ENCODE measurements around the gene ADCYAP1R1.

The ADCYAP1R1 gene

DNA sequence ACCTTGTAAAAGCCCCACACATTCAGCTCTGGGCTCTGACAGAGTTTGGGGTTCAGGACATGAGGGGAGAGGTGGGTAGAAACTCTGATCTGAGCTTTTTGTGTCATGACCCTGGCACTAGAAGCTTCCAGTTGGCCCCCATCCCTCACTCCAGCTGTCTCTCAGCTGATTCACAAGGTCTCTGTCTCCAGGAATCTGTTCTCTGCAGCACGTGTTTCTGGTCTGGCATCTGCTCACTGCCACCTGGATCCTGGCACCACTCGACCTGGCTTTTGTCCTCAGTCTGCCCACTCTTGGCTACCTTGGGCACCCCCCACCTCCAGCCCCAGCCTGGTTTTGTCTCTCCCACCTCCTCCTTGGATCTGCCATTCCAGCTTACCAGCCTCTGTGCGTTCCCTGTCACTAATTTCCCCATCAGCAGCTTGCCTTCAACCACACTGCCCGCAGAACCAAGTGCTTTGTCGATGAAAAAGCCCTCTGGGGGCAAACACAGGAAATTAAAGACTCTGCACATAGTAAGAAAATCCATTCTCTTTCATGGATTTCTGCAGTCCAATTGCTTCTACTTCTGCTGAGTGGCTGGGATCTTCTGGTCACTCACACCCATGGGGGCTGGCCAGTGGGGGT, 18.3 kb upstream of the ADCYAP1R1 start:
- DNase-seq (ENCODE audit: extremely low spot score, insufficient read length, low read depth) (no peak), FAIRE-seq (no peak)

DNA sequence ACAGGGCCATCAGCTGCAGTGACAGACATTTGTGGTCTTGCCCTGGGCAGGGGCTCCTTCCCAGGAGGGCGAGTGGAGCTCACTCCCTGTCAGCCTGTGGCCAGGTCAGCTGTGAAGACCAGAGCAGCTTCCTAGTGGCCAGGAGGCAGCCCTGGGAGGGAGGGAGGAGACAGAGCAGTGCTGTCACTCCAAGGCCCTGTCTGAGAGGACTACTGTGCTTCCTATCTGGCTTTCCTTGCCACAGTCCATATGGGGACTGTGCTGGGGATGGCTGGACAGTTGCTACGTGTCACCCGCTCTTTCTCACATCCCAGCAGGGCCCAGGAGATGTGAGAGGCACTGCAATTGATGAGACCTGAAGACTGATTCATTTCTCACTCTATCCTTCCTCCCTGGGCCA, 15.2 kb upstream of the ADCYAP1R1 start:
- no peak for DNase-seq (ENCODE audit: extremely low spot score, insufficient read length, low read depth)
- FAIRE-seq, result no peak

DNA sequence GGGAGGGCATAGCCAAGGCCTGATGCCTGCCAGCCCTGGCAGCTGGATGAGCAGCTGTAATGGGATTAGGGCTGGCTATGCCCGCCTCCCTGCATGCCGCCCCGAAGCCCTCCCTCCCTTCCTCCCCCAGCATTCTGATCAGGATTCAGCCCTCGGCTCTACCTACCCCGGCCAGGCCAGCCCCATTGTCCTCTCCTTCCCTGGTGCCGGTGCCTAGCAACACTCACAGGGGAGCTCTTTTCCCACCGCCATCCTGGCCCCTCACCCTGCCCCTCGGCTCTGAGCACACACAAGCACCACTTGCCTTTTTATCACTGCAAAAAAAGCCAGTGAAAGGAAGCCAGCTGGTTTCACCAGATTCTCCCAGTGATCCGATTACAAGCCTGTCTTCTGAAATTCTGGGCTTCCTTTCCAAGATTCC, 9.0 kb upstream of the ADCYAP1R1 start:
- DNase-seq (ENCODE audit: extremely low spot score, insufficient read length, low read depth) (no peak), FAIRE-seq (no peak)

DNA sequence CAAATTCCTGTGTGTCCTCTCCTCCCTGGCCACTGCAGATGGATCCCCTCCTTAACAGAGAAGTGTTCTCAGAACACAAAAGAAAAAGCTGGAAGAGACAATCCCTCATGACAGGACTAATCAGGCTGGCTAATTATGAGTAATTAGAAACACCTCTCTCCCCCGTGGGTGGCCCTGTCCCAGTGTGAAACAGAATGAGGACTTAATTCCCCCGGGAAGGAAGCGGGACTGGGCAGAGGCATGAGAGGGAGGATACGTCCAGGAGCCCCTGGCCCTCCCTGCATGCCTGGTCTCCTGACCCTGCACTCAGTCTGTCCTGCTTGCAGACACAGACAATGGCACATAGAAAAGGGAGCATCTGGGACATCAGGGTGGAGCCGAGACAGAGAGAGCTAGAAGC, 7.6 kb upstream of the ADCYAP1R1 start:
- FAIRE-seq, result no peak
- no peak for DNase-seq (ENCODE audit: extremely low spot score, insufficient read length, low read depth)

DNA sequence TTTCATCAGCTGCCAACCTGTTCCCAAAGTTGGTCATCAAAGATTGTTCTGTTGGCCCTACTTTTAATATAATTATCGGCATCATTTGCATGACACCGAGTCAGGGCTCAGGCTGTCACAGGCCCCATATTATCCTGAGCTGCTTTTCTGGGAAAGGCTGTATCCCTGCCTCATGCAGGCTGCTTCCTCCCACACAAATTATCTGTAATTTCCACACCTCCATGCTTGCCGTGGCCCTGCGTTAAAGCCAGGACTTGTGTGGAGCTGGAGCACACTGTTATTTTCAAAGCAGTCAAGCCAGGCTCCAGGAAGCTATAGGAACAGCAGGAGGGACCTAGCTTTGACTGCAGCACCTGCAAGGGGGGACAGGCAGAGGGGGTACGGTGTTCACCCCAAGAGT, 5.4 kb upstream of the ADCYAP1R1 start:
- FAIRE-seq (no peak), DNase-seq (ENCODE audit: extremely low spot score, insufficient read length, low read depth) (no peak)

DNA sequence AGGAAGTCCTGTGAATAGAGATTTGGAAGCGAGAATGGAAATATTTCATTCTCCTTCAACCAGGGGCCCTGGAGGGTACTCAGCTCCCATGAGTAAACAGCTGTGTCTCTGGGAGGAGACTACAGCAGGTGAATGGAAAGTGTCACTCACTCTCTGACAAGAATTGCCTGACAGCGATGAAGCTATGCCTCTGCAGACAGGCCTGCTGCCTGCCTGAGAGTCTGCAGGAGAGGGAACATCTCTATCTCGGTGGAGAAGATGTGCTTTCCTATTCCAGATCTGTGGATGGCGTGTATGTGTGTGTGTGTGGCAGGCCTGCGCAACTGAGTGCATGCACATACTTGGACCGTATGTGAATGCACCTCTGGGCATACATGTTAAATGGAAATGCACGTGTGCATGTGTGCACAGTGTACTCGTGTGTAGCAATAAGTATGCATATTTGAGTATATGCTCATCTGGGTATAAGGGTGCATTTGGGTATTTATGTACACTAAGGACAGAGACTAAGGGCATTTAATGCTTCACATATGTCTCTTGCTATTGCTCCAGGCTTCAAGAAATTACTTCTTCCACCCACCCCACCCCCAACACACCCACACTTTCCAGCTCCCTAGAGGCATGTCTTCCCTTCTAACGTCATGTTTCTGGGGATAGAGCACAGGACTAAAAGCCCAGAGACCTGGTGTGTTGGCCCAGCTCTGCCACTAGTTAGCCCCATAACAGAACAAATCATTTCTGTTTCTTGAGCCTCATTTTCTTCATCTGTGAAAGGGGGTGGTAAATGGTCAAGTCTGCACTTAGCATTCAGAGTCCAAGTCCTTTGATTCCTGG, 4.6 kb upstream of the ADCYAP1R1 start:
- DNase-seq (ENCODE audit: extremely low spot score, insufficient read length, low read depth), result no peak
- no peak for FAIRE-seq

DNA sequence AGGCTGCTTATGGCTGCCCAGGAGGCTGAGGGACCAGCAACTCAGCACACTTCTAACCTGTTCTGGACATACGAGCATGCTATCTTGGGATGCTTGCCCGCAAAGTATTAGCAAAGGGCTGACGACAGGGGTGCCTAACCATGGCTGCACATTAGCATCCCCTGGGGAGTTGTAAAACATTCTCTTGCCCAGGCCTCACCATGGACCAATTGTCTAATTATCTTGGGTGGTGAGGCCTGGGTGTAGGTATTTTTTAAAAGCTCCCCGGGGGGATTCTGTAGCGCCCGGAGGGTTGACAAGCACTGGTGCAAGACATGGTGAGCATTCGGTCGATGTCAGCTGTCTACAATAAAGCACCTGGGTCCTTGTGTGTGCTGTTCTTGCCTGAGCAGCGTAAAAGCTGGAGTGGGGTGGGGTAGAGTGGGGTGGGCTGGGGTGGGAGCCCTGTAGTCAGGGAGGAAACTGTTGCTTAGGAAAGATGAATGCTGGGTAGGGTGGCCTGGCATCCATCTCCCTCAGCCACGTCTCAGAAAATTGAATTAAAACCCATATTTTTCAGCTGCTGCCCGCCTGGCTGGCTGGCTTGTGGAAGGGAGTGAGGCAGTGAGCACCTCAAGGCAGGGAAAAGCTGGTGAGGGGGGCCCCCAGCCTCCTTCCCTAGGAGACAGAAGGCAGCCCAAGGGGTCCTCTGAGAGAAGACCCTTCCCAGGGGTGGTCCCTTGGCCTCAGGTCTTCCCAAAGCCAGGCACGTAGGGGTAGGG, 2.9 kb upstream of the ADCYAP1R1 start:
- no peak for FAIRE-seq
- no peak for DNase-seq (ENCODE audit: extremely low spot score, insufficient read length, low read depth)

DNA sequence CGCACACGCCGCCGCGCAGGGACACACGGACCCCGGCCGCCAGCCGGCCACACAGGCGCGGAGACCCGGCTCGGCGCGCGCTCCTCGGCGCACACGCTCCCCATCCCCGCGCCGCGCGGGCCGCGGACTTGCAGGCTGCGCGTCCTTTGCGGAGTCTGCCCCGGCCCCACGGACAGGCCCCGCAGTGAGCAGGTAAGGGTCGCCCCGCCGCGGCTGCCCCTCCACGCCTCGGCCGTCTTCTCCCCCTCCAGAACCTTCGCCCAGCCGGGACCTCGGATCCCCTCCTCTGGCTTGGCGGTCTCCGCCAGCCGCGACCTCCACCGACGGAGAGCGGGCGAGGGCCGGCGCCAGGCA, 356 bp downstream of the ADCYAP1R1 start:
- no peak for DNase-seq (ENCODE audit: extremely low spot score, insufficient read length, low read depth)
- no peak for FAIRE-seq

DNA sequence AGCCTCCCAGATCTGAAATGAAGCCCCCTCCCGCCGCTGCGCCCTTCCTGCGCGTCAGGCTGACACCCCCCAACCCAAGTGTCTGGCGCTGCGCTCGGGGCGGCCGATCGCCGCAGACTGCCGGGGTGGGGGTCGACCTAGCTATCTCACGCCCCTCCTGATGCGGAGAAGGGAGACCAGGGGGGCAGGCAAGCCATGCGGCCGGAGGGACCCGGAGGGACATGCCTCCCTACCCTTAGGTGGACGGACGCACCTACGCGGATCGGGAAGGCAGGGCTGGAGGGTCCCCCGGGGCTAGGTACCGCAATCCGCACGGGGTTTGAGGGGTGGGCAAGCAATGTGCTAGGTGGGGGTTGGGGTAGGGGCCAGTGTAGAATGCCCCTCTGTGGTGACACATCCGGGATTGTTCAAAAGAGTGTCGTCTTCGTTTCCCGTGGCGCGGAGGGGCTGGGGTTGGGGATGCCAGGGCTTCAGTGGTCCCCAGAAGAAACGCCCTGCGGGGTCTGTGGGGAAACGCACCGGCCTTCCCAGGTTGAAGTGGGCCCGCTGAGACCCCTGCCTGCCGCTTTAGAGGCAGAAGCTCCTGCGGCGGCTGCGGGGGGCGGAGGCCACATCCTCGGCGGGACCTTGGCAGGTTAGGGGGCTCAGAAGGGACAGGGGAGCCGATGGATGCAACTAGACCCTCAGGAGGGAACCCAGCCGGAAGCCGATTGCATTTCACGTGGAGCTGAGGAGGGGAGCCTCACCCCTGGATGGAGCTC, 913 bp downstream of the ADCYAP1R1 start:
- no peak for FAIRE-seq
- DNase-seq (ENCODE audit: extremely low spot score, insufficient read length, low read depth), result no peak

DNA sequence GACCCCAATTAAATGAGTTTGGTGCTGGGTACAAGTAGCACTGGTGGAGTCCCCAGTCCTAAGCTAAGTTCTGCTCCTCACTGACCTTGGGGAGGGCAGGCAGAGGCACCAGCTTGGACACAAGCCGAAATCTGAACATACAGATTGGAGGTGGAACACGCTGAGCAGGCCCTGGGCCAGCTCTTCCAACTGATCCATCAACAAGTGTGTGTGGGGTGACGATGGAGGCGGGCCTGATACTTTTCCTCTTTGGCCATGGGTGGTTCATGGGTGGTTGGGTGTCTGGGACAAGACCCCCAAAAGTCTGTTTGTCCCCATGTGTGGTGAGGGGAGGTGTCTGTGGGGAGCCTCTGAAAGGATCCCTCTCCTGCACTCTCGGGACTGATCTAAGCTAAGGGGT, 1.9 kb downstream of the ADCYAP1R1 start:
- no peak for FAIRE-seq

DNA sequence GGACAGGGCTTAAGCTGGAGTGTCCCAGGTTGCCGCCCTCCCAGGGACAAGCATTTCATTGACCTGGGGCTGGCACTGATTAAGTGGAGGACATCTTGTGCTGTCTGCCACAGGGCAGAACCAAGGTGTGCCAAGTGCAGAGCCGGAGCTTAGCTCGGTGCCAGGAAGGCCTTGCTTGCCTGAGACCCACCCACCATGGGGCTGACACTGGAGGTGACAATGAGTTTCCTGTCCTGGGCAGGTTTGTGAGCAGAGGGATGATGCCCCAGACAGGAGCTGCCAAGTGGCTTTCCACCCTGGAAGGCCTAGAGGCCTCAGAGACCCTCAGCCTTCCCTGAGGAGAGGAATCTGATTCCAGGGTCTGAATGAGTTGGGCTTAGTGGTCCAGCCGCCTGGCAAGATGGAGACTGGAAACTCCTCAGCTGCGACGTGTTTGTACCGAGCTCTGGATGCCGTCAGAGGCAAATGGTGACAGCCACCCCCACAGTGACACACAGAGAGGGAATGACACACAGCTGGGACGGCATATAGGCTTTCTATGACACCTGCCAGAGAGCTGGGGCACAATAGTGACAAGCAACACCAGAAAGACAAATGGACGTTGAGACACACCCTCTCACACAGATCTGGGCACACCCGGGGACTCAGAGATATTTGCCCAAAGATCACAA, 2.6 kb downstream of the ADCYAP1R1 start:
- FAIRE-seq, result no peak
- DNase-seq (ENCODE audit: extremely low spot score, insufficient read length, low read depth), result no peak

More for the DNA sequence above, 1.9 kb downstream of the ADCYAP1R1 start:
- no peak for DNase-seq (ENCODE audit: extremely low spot score, insufficient read length, low read depth)

DNA sequence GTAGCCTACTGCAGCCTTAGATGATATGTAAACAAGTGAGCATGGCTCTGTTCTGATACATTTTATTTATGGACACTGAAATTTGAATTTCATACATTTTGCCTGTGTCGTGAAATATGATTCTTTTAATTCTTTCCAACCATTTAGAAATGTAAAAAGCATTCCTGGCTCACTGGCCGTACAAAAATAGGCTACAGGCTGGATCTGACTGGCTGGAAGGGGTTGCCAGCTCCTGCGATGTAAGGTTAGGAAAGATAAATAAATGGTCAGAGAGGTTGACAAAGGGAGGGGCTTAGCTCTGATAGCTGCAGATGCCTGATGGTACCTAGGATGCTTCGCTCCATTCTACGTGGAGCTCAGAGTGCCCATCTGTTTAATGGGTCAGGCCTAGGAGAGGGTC, 3.4 kb downstream of the ADCYAP1R1 start:
- FAIRE-seq, result no peak
- DNase-seq (ENCODE audit: extremely low spot score, insufficient read length, low read depth), result no peak

DNA sequence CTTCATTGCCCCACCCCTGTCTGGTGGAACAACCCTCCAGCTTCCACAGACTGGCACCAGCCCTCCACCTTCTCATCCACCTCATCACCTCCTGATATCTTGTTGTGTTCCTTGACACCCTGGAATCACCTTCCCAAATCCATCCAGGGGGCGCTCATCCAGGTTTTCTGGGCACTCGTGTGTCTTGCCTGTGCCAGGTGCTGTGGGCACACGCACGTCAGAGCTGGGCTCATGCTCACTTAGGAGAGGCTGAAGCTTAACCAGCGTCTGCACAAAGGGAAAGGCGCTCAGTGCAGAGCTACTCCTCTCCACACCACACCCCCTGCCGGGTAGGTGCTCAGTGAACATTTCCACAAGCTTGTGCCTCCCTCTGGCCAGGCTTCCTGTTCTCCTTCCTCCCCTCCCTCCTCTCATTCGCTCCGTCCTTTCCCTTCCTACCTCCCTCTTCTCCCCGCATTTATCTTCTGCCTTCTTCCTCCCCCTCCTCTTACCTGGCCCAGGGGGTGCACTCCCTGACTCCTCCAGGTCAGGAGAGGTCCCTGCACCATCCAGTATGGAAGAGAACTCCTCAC, 4.8 kb downstream of the ADCYAP1R1 start:
- DNase-seq (ENCODE audit: extremely low spot score, insufficient read length, low read depth) (no peak), FAIRE-seq (no peak)

DNA sequence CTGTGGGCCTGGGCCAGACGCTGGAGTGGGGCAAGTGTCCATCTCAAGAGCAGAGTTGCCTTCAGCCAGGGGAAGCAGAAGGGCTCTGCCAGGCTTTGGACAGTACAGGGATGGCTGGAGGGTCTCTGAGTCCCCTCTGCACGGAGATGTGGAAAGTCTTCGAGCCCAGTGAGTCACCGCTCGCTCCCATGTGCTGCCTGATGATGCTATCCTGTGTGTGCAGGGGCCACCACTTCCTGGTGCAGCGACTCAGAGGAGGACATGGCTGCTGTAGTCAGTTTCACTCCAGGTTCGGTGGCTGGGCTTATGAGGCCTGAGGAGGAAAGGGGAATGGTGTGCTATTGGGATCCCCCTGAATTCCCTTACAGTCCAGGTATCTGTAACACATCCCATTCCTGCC, 6.0 kb downstream of the ADCYAP1R1 start:
- DNase-seq (ENCODE audit: extremely low spot score, insufficient read length, low read depth) (no peak), FAIRE-seq (no peak)

DNA sequence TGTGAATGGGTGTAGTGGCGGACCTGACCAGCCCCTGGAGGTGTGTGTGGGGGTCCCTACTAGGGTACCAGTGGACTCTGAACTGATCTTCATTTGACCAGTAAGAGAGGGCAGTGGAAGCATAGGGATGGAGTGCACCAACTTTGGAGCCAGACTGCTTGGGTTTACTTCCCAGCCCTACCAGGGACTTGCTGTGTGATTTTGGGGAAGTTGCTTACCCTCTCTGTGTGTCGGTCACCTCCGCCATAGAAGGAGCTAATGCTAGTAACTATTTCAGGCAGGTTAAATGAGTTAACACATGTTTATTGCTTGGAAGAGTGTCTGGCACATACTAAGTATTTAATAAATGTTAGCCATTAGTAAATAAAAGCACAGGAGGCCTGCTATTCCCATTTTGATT, 6.6 kb downstream of the ADCYAP1R1 start:
- FAIRE-seq (no peak), DNase-seq (ENCODE audit: extremely low spot score, insufficient read length, low read depth) (no peak)

DNA sequence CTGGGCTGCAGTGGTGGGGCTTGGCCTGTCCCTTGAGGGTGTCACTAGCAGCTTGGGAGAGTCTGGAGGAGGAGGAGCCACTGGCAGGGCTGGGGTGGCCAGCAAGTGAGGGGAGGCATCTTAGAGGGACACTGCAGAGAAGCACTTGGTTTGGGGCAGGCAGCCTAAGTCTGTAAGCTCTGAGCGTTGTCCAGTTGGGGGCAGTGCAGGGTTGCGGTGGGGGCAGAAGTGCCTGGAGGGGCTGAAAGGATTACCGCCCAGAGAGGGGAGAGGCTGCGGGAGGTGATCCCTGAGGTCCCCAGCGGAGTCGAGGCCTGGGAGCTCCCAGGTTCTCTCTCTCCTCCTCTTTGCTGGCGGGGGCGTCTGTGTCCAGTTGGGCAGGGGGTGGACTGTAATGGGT, 7.4 kb downstream of the ADCYAP1R1 start:
- no peak for DNase-seq (ENCODE audit: extremely low spot score, insufficient read length, low read depth)

DNA sequence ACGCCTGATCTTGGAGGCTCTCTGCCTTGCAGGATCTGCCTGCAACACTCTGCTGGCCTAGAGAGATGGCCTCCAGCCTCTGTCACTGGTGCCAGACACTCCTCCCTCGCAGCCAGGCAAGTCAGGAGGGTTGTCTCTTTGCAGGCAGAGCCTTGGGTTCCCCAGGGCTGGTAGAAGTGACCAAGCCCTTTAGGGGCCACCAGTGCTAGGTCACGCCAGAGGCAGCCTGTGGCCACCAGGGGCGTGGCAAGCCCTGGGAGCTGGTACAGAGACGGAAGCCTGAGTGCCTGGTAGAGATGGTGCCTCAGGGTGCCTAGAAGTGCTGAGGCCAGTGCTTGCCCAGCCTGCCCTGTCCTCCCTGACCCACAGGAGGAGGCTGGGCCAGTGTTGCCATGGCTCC, 9.1 kb downstream of the ADCYAP1R1 start:
- DNase-seq (ENCODE audit: extremely low spot score, insufficient read length, low read depth), result no peak
- FAIRE-seq, result no peak

More for the DNA sequence above, 7.4 kb downstream of the ADCYAP1R1 start:
- no peak for FAIRE-seq

DNA sequence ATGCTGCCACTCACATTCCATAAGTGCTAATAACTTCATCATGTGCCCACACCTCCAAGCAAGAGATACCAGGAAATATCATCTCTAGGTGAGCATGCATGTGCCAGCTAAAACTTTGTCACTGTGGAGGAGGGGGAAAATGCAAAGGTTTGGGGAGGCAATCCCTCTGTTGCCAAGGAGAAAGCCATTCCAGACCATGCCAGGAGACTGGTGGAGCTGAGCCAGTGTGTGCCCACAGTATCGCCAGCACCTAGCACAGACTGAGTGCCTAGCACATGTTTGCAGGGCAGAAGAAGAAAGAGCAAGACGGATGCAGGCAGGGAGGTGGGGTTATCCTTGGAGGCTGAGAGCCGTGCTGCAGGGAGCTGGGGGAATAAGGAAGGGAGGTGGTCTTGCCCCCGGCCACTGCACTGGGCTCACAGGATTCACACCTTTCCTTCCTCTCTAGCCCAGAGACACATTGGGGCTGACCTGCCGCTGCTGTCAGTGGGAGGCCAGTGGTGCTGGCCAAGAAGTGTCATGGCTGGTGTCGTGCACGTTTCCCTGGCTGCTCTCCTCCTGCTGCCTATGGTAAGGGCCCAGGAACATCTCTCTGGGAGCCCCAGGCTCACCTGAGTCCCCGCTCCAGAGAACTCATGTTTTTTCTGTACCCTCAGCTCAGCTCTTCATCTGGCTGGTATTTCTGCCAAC, 10.8 kb downstream of the ADCYAP1R1 start:
- no peak for DNase-seq (ENCODE audit: extremely low spot score, insufficient read length, low read depth)
- no peak for FAIRE-seq

DNA sequence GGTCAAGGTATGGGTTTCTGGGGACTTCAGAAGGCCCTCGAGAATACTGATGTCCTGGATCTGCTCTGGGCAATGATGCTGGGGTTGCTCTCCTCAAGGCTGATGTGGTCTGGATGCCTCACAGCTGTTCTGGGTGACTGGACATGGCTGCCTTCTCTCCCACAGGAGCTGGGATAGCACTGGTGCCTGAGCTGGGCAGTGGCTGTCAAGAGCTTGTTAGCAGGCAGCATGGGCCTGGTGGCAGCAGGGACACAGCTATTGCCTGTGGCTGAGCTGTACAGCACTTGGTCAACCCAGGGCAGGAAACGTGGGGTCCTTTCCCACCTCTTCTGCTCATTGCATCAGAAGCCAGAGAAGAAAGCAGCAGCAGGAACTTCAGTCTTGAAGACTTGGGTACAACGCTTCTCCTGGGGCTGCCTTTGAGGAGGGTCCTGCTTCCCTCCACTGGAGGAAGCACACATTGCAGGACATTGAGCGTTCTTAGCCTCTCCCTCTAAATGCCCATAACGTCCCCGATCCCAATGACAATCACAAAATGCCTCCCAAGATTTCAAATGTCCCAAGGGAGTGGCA, 13.0 kb downstream of the ADCYAP1R1 start:
- FAIRE-seq, result no peak
- DNase-seq (ENCODE audit: extremely low spot score, insufficient read length, low read depth), result no peak
